ENCODE measurements around the gene TMEM108.

The TMEM108 gene

GRCh38 chr3:133424937-133425869, 387.0 kb downstream of the TMEM108 start:
- no peak for TF ChIP-seq EZH2 (IDR thresholded peaks at IDR 0.05; ENCODE audit: borderline replicate concordance, low read depth, low read length, severe bottlenecking)
- TF ChIP-seq CTCF (IDR thresholded peaks at IDR 0.05; ENCODE audit: borderline replicate concordance, extremely low read depth, low read length, poor library complexity, severe bottlenecking): no peak
- Histone ChIP-seq H3K27ac (ENCODE audit: low read length) (no peak overlapping the region), H3K79me2 (ENCODE audit: insufficient read depth, low read length) (no peaks in the 10 kb centered on the region), H4K20me1 (ENCODE audit: insufficient read depth, low read length) (no peaks in the 10 kb centered on the region), H3K9me3 (ENCODE audit: insufficient read depth, low read length, severe bottlenecking) (no peaks in the 10 kb centered on the region), H3K4me3 (ENCODE audit: low read depth in 1 of 2, low read length in 2 of 2) (no peak overlapping the region), H3K36me3 (ENCODE audit: insufficient read depth, low read length) (no peaks in the 10 kb centered on the region), H2AFZ (ENCODE audit: low read depth, low read length) (no peak overlapping the region), H3K27me3 (ENCODE audit: insufficient read depth, low read length, poor library complexity) (peaks cover 4% of the 10 kb centered on the region), H3K4me1 (ENCODE audit: insufficient read depth, low read length) (no peaks in the 10 kb centered on the region), H3K9ac (ENCODE audit: low read depth, low read length) (no peak overlapping the region), H3K4me2 (ENCODE audit: insufficient read depth, low read length) (no peak overlapping the region)
- no peak for ATAC-seq (ENCODE audit: insufficient read depth, low read depth)
- no peak for DNase-seq

- TF ChIP-seq EZH2 (IDR thresholded peaks at IDR 0.05; ENCODE audit: borderline replicate concordance, low read depth, low read length, severe bottlenecking) (no peak), CTCF (IDR thresholded peaks at IDR 0.05; ENCODE audit: borderline replicate concordance, extremely low read depth, low read length, poor library complexity, severe bottlenecking) (no peak)
- ATAC-seq (ENCODE audit: insufficient read depth, low read depth): no peak
- H3K9me3 ChIP-seq (ENCODE audit: insufficient read depth, low read length, severe bottlenecking): no peaks in the 10 kb centered on the region
- no peaks in the 10 kb centered on the region for H3K79me2 ChIP-seq (ENCODE audit: insufficient read depth, low read length)
- no peak overlapping the region for H2AFZ ChIP-seq (ENCODE audit: low read depth, low read length)
- H3K36me3 ChIP-seq (ENCODE audit: insufficient read depth, low read length): no peaks in the 10 kb centered on the region
- DNase-seq: no peak
- H3K27ac ChIP-seq (ENCODE audit: low read length): no peak overlapping the region
- H3K4me1 ChIP-seq (ENCODE audit: insufficient read depth, low read length): no peaks in the 10 kb centered on the region
- H4K20me1 ChIP-seq (ENCODE audit: insufficient read depth, low read length): no peaks in the 10 kb centered on the region
- no peak overlapping the region for H3K9ac ChIP-seq (ENCODE audit: low read depth, low read length)
- no peak overlapping the region for H3K4me3 ChIP-seq (ENCODE audit: low read depth in 1 of 2, low read length in 2 of 2)
- peaks cover 4% of the 10 kb centered on the region for H3K27me3 ChIP-seq (ENCODE audit: insufficient read depth, low read length, poor library complexity)
- no peak overlapping the region for H3K4me2 ChIP-seq (ENCODE audit: insufficient read depth, low read length)
Measured at GRCh38 chr3:133425898-133426297, 387.7 kb downstream of the TMEM108 start.

GRCh38 chr3:133426721-133427120, 388.5 kb downstream of the TMEM108 start:
- Histone ChIP-seq H3K4me1 (ENCODE audit: insufficient read depth, low read length) (no peaks in the 10 kb centered on the region), H3K4me2 (ENCODE audit: insufficient read depth, low read length) (no peak overlapping the region), H3K79me2 (ENCODE audit: insufficient read depth, low read length) (no peaks in the 10 kb centered on the region), H3K36me3 (ENCODE audit: insufficient read depth, low read length) (no peaks in the 10 kb centered on the region), H4K20me1 (ENCODE audit: insufficient read depth, low read length) (no peaks in the 10 kb centered on the region), H2AFZ (ENCODE audit: low read depth, low read length) (no peak overlapping the region), H3K27ac (ENCODE audit: low read length) (no peak overlapping the region), H3K4me3 (ENCODE audit: low read depth in 1 of 2, low read length in 2 of 2) (no peak overlapping the region), H3K9ac (ENCODE audit: low read depth, low read length) (no peak overlapping the region), H3K27me3 (ENCODE audit: insufficient read depth, low read length, poor library complexity) (peaks cover 4% of the 10 kb centered on the region), H3K9me3 (ENCODE audit: insufficient read depth, low read length, severe bottlenecking) (no peaks in the 10 kb centered on the region)
- ATAC-seq (ENCODE audit: insufficient read depth, low read depth) (no peak), DNase-seq (no peak)
- TF ChIP-seq EZH2 (IDR thresholded peaks at IDR 0.05; ENCODE audit: borderline replicate concordance, low read depth, low read length, severe bottlenecking) (no peak), CTCF (IDR thresholded peaks at IDR 0.05; ENCODE audit: borderline replicate concordance, extremely low read depth, low read length, poor library complexity, severe bottlenecking) (no peak)

All from DND-41 (cell line).